ENCODE data around the gene PMP22.
A peak's percentile ranks its signal among the peaks of the same experiment; 100 is the strongest.

The PMP22 gene

GRCh38 chr17:15260376-15261257, 4.5 kb downstream of the PMP22 start:
- intact Hi-C loops (cut with DNase I), result loop anchor here (2.0 to 5.0 kb wide), 2 partner anchors 177 to 242 kb away; no protein-coding TSS in a partner anchor
- DNase-seq, result peak; percentile 61 to 95 (median 88)

- no peak for DNase-seq
- intact Hi-C loops (cut with DNase I), result no loop called here
Measured at GRCh38 chr17:15257796-15258512, 7.2 kb downstream of the PMP22 start.

GRCh38 chr17:15257258-15257788, 7.8 kb downstream of the PMP22 start:
- intact Hi-C loops (cut with DNase I), result no loop called here

GRCh38 chr17:15256689-15257088, 8.4 kb downstream of the PMP22 start:
- no peak for DNase-seq
- intact Hi-C loops (cut with DNase I), result no loop called here

More at GRCh38 chr17:15257258-15257788, 7.8 kb downstream of the PMP22 start:
- peak; percentile 83 to 98 (median 95) for DNase-seq

GRCh38 chr17:15255713-15256454, 9.2 kb downstream of the PMP22 start:
- intact Hi-C loops (cut with DNase I), result no loop called here
- no peak for DNase-seq

GRCh38 chr17:15250135-15250860, 14.8 kb downstream of the PMP22 start:
- peak in 1 of 42 donors; percentile 13 for DNase-seq
- intact Hi-C loops (cut with DNase I), result no loop called here

- peak in 1 of 42 donors; percentile 35 for DNase-seq
- intact Hi-C loops (cut with DNase I), result no loop called here
Measured at GRCh38 chr17:15249487-15249886, 15.6 kb downstream of the PMP22 start.

- intact Hi-C loops (cut with DNase I), result no loop called here
- peak in 2 of 42 donors; percentile 35 to 43 for DNase-seq
Measured at GRCh38 chr17:15247891-15248529, 17.1 kb downstream of the PMP22 start.

GRCh38 chr17:15245054-15245453, 20.1 kb downstream of the PMP22 start:
- intact Hi-C loops (cut with DNase I), result no loop called here
- DNase-seq, result peak in 2 of 42 donors; percentile 30 to 38

- DNase-seq, result no peak
- intact Hi-C loops (cut with DNase I), result no loop called here
Measured at GRCh38 chr17:15240644-15241043, 24.5 kb downstream of the PMP22 start.

- peak in 1 of 42 donors; percentile 26 for DNase-seq
Measured at GRCh38 chr17:15239491-15239890, 25.6 kb downstream of the PMP22 start.

GRCh38 chr17:15238676-15239422, 26.3 kb downstream of the PMP22 start:
- no peak for DNase-seq
- intact Hi-C loops (cut with DNase I), result no loop called here

More at GRCh38 chr17:15239491-15239890, 25.6 kb downstream of the PMP22 start:
- intact Hi-C loops (cut with DNase I), result no loop called here

- no peak for DNase-seq
- intact Hi-C loops (cut with DNase I), result no loop called here
Measured at GRCh38 chr17:15238057-15238456, 27.1 kb downstream of the PMP22 start.

GRCh38 chr17:15237106-15237425, 28.1 kb downstream of the PMP22 start:
- DNase-seq, result no peak
- intact Hi-C loops (cut with DNase I), result no loop called here

GRCh38 chr17:15236281-15237105, 28.6 kb downstream of the PMP22 start:
- peak in 1 of 42 donors; percentile 26 for DNase-seq
- intact Hi-C loops (cut with DNase I), result no loop called here

GRCh38 chr17:15233971-15234370, 31.2 kb downstream of the PMP22 start:
- intact Hi-C loops (cut with DNase I), result no loop called here
- DNase-seq, result peak in 1 of 42 donors; percentile 63

Measured in head of caudate nucleus (tissue), 42 donors.